ENCODE results near the gene LLGL2. TPM values are rescaled to one million over a fixed set of nuclear protein-coding genes. Genes with fewer than 3 reads are reported as not detected.

LLGL2 gene
- total and polyA plus RNA-seq, 10 donors = 28.6 to 153 (median 80.0) TPM

DNA sequence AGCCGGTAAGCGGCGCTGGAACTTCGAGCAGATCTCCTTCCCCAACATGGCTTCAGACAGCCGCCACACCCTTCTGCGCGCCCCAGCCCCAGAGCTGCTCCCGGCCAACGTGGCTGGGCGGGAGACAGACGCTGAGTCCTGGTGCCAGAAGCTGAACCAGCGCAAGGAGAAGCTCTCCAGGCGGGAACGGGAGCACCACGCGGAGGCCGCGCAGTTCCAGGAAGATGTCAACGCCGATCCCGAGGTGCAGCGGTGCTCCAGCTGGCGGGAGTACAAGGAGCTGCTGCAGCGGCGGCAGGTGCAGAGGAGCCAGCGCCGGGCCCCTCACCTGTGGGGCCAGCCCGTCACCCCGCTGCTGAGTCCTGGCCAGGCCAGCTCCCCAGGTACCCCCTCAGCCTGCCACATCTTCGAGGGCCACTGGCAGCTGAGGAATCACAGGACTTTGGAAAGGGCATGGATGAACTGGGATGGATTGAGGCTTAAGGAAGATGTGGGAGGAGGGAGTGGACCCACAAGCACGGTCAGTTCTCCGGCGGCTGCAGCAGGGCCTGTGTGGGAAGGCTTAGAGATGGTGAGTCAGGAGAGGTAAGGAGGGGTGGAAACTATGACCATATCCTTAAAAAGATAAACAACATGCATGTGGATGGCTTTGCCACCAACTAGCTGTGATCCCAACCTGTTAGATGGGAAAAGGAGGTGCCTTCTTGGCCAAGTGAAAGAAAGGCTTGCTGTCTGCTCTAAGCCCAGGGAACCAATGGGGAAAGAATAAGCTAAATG, 3.4 kb upstream of the LLGL2 start:
- peak in 1 of 3 donors; percentile 7 for TF ChIP-seq POLR2AphosphoS5 (IDR thresholded peaks at IDR 0.05)
- TF ChIP-seq CTCF (IDR thresholded peaks at IDR 0.05 in 8 of 11, conservative IDR thresholded peaks at IDR 0.05 in 3 of 11) = no peak
- TF ChIP-seq POLR2A (IDR thresholded peaks at IDR 0.05) = no peak
- DNase-seq = peak; percentile 76
- WGBS, 5 donors = 93 to 98% (median 95%) methylated on average over 28 to 33 of the region's 33 CpGs
- Histone ChIP-seq H3K9me3 (no peaks in the 10 kb centered on the region), H3K4me3 (no peak overlapping the region), H3K27ac (no peak overlapping the region), H3K27me3 (replicated peaks in 1 of 7) (peaks cover 0 to 14% (median 0%) of the 10 kb centered on the region in 7 donors), H3K4me1 (peaks cover 15 to 52% (median 46%) of the 10 kb centered on the region in 6 donors), H3K36me3 (peaks cover 2 to 49% (median 28%) of the 10 kb centered on the region in 6 donors)
- intact Hi-C loops (cut with DNase I; ENCODE audit: low total_unique reads) = no loop called here

GRCh38 chr17:75523647-75524046, 1.9 kb upstream of the LLGL2 start:
- 86 to 98% (median 93%) methylated on average over 6 to 7 of the region's 7 CpGs for WGBS, 5 donors

DNA sequence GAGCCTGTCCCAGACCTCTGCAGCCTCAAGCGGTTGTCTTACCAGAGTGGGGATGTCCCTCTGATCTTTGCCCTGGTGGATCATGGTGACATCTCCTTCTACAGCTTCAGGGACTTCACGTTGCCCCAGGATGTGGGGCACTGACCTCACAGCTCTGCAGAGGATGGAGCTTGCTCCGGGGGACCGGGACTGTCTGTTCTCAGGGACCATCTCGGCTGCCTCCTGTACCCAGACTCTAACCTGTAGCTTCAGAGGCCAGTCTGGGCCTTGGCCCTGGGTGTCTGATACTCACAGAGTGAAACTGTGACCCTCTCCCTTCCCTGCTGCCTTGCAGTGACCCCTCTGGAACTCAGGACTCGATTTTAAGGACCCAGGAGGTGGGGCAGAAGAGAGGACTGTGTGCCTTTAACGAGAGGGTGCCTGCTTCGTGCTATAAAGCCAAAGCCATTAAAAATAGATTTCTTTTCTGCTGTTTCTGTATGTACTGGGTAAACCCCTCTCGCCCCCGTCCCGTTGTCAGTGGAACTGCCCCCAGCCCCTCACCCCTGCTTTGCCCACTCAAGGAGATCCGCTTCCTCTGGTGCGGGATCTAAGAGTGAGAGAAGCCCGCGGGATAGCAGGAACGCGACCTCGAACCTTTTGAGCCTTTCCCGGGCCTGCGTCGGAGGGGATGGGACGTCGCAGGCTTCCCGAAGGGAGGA, 1.1 kb upstream of the LLGL2 start:
- H3K27ac ChIP-seq = peak overlapping the region in 7 of 8 donors; percentile 55 to 92 (median 84)
- 20 to 32% (median 27%) methylated on average over 22 to 24 of the region's 24 CpGs for WGBS, 5 donors
- peak; percentile 77 for DNase-seq
- H3K9me3 ChIP-seq = no peaks in the 10 kb centered on the region
- intact Hi-C loops (cut with DNase I; ENCODE audit: low total_unique reads) = no loop called here
- H3K36me3 ChIP-seq = peaks cover 2 to 42% (median 25%) of the 10 kb centered on the region in 6 donors
- no peak for TF ChIP-seq POLR2AphosphoS5 (IDR thresholded peaks at IDR 0.05)
- no peak for TF ChIP-seq CTCF (IDR thresholded peaks at IDR 0.05 in 8 of 11, conservative IDR thresholded peaks at IDR 0.05 in 3 of 11)
- TF ChIP-seq POLR2A (IDR thresholded peaks at IDR 0.05) = no peak
- H3K27me3 ChIP-seq (replicated peaks in 1 of 7) = peaks cover 0 to 15% (median 0%) of the 10 kb centered on the region in 7 donors
- peaks cover 7 to 42% (median 33%) of the 10 kb centered on the region in 6 donors for H3K4me1 ChIP-seq
- peak overlapping the region; percentile 68 to 92 (median 82) for H3K4me3 ChIP-seq

More at GRCh38 chr17:75523647-75524046, 1.9 kb upstream of the LLGL2 start:
- Histone ChIP-seq H3K4me1 (peaks cover 7 to 49% (median 39%) of the 10 kb centered on the region in 6 donors), H3K27ac (peak overlapping the region in 2 of 8 donors; percentile 84 to 87), H3K9me3 (no peaks in the 10 kb centered on the region), H3K36me3 (peaks cover 2 to 49% (median 28%) of the 10 kb centered on the region in 6 donors), H3K4me3 (no peak overlapping the region), H3K27me3 (replicated peaks in 1 of 7) (peaks cover 0 to 15% (median 0%) of the 10 kb centered on the region in 7 donors)
- DNase-seq = no peak
- intact Hi-C loops (cut with DNase I; ENCODE audit: low total_unique reads) = no loop called here
- TF ChIP-seq CTCF (IDR thresholded peaks at IDR 0.05 in 8 of 11, conservative IDR thresholded peaks at IDR 0.05 in 3 of 11) (no peak), POLR2AphosphoS5 (IDR thresholded peaks at IDR 0.05) (no peak), POLR2A (IDR thresholded peaks at IDR 0.05) (no peak)
